ENCODE measurements around the gene OR10A2. TPM values are rescaled to one million over a fixed set of nuclear protein-coding genes. Genes with fewer than 3 reads are reported as not detected.

The OR10A2 gene
- total RNA-seq, 1 donor from 2014 or later: not detected

GRCh38 chr11:6825231-6825744, 37.6 kb upstream of the OR10A2 start:
- H3K4me1 Mint-ChIP-seq (ENCODE audit: unreplicated experiment): no peaks in the 10 kb centered on the region
- no peak overlapping the region for H3K4me3 Mint-ChIP-seq (ENCODE audit: unreplicated experiment)
- peaks cover 3% of the 10 kb centered on the region for H3K9me3 Mint-ChIP-seq (ENCODE audit: unreplicated experiment)
- DNase-seq (ENCODE audit: extremely low spot score, unreplicated experiment): no peak
- H3K27me3 Mint-ChIP-seq (ENCODE audit: unreplicated experiment): peaks cover 6% of the 10 kb centered on the region
- no peak for TF ChIP-seq CTCF (IDR thresholded peaks at IDR 0.05)
- peaks cover under 1% of the 10 kb centered on the region for H3K36me3 Mint-ChIP-seq (ENCODE audit: unreplicated experiment)
- no peak overlapping the region for H3K27ac Mint-ChIP-seq (ENCODE audit: unreplicated experiment)

- H3K9me3 Mint-ChIP-seq (ENCODE audit: unreplicated experiment): no peaks in the 10 kb centered on the region
- H3K27ac Mint-ChIP-seq (ENCODE audit: unreplicated experiment): no peak overlapping the region
- H3K4me1 Mint-ChIP-seq (ENCODE audit: unreplicated experiment): no peaks in the 10 kb centered on the region
- DNase-seq (ENCODE audit: extremely low spot score, unreplicated experiment): no peak
- no peak for TF ChIP-seq CTCF (IDR thresholded peaks at IDR 0.05)
- H3K27me3 Mint-ChIP-seq (ENCODE audit: unreplicated experiment): peaks cover 4% of the 10 kb centered on the region
- H3K4me3 Mint-ChIP-seq (ENCODE audit: unreplicated experiment): no peak overlapping the region
- H3K36me3 Mint-ChIP-seq (ENCODE audit: unreplicated experiment): no peaks in the 10 kb centered on the region
Measured at GRCh38 chr11:6828103-6828502, 34.8 kb upstream of the OR10A2 start.

GRCh38 chr11:6833356-6833755, 29.5 kb upstream of the OR10A2 start:
- H3K27ac Mint-ChIP-seq (ENCODE audit: unreplicated experiment): no peak overlapping the region
- no peaks in the 10 kb centered on the region for H3K4me1 Mint-ChIP-seq (ENCODE audit: unreplicated experiment)
- TF ChIP-seq CTCF (IDR thresholded peaks at IDR 0.05): no peak
- no peaks in the 10 kb centered on the region for H3K9me3 Mint-ChIP-seq (ENCODE audit: unreplicated experiment)
- H3K36me3 Mint-ChIP-seq (ENCODE audit: unreplicated experiment): no peaks in the 10 kb centered on the region
- no peak for DNase-seq (ENCODE audit: extremely low spot score, unreplicated experiment)
- H3K27me3 Mint-ChIP-seq (ENCODE audit: unreplicated experiment): peaks cover 4% of the 10 kb centered on the region
- no peak overlapping the region for H3K4me3 Mint-ChIP-seq (ENCODE audit: unreplicated experiment)

GRCh38 chr11:6834021-6834420, 28.8 kb upstream of the OR10A2 start:
- DNase-seq (ENCODE audit: extremely low spot score, unreplicated experiment): no peak
- Mint-ChIP-seq H3K4me1 (ENCODE audit: unreplicated experiment) (no peaks in the 10 kb centered on the region), H3K27ac (ENCODE audit: unreplicated experiment) (no peak overlapping the region), H3K36me3 (ENCODE audit: unreplicated experiment) (no peaks in the 10 kb centered on the region), H3K9me3 (ENCODE audit: unreplicated experiment) (no peaks in the 10 kb centered on the region), H3K4me3 (ENCODE audit: unreplicated experiment) (no peak overlapping the region), H3K27me3 (ENCODE audit: unreplicated experiment) (peaks cover 4% of the 10 kb centered on the region)
- TF ChIP-seq CTCF (IDR thresholded peaks at IDR 0.05): no peak

GRCh38 chr11:6841694-6842093, 21.2 kb upstream of the OR10A2 start:
- H3K9me3 Mint-ChIP-seq (ENCODE audit: unreplicated experiment): no peaks in the 10 kb centered on the region
- H3K27me3 Mint-ChIP-seq (ENCODE audit: unreplicated experiment): peaks cover 11% of the 10 kb centered on the region
- H3K27ac Mint-ChIP-seq (ENCODE audit: unreplicated experiment): no peak overlapping the region
- no peaks in the 10 kb centered on the region for H3K36me3 Mint-ChIP-seq (ENCODE audit: unreplicated experiment)
- no peak overlapping the region for H3K4me3 Mint-ChIP-seq (ENCODE audit: unreplicated experiment)
- no peak for DNase-seq (ENCODE audit: extremely low spot score, unreplicated experiment)
- TF ChIP-seq CTCF (IDR thresholded peaks at IDR 0.05): no peak
- no peaks in the 10 kb centered on the region for H3K4me1 Mint-ChIP-seq (ENCODE audit: unreplicated experiment)
